Measurements from ENCODE around the gene PBX1.

The PBX1 gene

DNA sequence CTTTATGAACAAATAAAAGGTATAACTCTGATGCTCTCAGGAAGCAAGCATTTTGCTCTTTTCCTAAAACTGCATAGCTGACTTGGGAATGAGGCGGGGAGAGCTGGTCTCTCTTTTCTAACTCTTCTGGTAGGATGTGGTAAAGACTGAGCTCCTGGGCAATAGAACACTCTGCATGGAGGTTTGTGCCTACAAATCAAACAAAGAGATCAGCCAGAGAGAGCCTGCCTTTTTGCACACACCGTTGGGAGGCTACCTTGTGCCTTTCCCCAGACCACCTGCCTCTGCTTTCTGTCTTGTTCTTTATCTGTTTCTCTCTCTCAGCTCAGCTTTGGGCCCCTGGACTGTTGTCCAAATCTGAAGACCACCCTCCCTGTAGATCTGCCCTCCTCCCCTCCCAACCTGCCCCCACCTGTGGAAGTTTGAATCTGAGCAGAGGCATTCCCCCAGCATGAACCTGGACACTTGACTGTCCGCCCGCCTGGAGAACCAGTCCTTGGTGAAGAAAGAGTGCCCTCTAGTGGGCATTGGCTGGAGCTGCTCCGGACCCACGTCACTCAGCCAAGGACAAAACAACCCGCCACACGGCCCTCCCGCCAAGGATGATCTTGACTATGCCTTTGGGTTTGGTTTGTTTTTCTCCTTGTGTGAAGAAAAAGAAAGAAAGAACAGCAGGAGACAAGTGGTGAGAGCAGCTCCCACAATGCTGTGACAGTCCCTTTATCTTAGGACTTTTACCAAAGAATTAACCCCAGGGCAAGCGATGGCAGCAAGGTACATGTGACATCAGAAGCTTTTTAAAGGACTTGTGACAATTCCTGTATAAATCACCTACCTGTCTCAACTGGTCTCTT lies 228.2 kb downstream of the PBX1 start (continued):
- TF ChIP-seq, protein P1, sequence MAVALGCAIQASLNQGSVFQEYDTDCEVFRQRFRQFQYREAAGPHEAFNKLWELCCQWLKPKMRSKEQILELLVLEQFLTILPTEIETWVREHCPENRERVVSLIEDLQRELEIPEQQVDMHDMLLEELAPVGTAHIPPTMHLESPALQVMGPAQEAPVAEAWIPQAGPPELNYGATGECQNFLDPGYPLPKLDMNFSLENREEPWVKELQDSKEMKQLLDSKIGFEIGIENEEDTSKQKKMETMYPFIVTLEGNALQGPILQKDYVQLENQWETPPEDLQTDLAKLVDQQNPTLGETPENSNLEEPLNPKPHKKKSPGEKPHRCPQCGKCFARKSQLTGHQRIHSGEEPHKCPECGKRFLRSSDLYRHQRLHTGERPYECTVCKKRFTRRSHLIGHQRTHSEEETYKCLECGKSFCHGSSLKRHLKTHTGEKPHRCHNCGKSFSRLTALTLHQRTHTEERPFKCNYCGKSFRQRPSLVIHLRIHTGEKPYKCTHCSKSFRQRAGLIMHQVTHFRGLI (tag by site-specific recombination; IDR thresholded peaks at IDR 0.05), result no peak
- TF ChIP-seq ZNF423 (tag by site-specific recombination; IDR thresholded peaks at IDR 0.05) (no peak), ZFP69B (tag by site-specific recombination; IDR thresholded peaks at IDR 0.05) (no peak; the same call in 1 of the 2 replicates), ZNF792 (tag by site-specific recombination; IDR thresholded peaks at IDR 0.05) (no peak), HOXA7 (CRISPR knock-in tag; IDR thresholded peaks at IDR 0.05; ENCODE audit: borderline replicate concordance) (no peak), ZBTB8A (tag by site-specific recombination; IDR thresholded peaks at IDR 0.05) (0 out of 2 replicates have a peak, but pooled peaks have one; percentile 12), OSR2 (tag by site-specific recombination; IDR thresholded peaks at IDR 0.05) (0 out of 2 replicates have a peak, but pooled peaks have one; percentile 8), HOXD13 (CRISPR knock-in tag; IDR thresholded peaks at IDR 0.05; ENCODE audit: borderline replicate concordance) (no peak), TRIM28 (IDR thresholded peaks at IDR 0.05; ENCODE audit: borderline replicate concordance, low read length) (no peak), KLF7 (tag by site-specific recombination; IDR thresholded peaks at IDR 0.05; ENCODE audit: borderline replicate concordance) (no peak), ZNF791 (tag by site-specific recombination; IDR thresholded peaks at IDR 0.05) (no peak), ZNF473 (tag by site-specific recombination; IDR thresholded peaks at IDR 0.05) (no peak), ZIC2 (tag by site-specific recombination; IDR thresholded peaks at IDR 0.05) (peak; percentile 17; the same call in 1 of the 2 replicates), ZNF324 (tag by site-specific recombination; IDR thresholded peaks at IDR 0.05) (peak; percentile 52; the same call in 1 of the 2 replicates), ZNF114 (tag by site-specific recombination; IDR thresholded peaks at IDR 0.05) (no peak), ZNF623 (tag by site-specific recombination; IDR thresholded peaks at IDR 0.05) (peak; percentile 21; the same call in 1 of the 2 replicates), GLIS2 (tag by site-specific recombination; IDR thresholded peaks at IDR 0.05) (peak; percentile 15; the same call in 1 of the 2 replicates), WT1 (tag by site-specific recombination; IDR thresholded peaks at IDR 0.05) (no peak), PRDM1 (tag by site-specific recombination; IDR thresholded peaks at IDR 0.05) (no peak), ZEB2 (tag by site-specific recombination; IDR thresholded peaks at IDR 0.05) (peak; percentile 55; the same call in 1 of the 2 replicates), ZSCAN30 (tag by site-specific recombination; IDR thresholded peaks at IDR 0.05) (peak; percentile 48), SCRT2 (tag by site-specific recombination; IDR thresholded peaks at IDR 0.05) (peak; percentile 99), GLIS1 (tag by site-specific recombination; IDR thresholded peaks at IDR 0.05) (peak; percentile 74), ZNF335 (tag by site-specific recombination; conservative IDR thresholded peaks at IDR 0.05) (peak; percentile 67)
- TF ChIP-seq, protein P2, sequence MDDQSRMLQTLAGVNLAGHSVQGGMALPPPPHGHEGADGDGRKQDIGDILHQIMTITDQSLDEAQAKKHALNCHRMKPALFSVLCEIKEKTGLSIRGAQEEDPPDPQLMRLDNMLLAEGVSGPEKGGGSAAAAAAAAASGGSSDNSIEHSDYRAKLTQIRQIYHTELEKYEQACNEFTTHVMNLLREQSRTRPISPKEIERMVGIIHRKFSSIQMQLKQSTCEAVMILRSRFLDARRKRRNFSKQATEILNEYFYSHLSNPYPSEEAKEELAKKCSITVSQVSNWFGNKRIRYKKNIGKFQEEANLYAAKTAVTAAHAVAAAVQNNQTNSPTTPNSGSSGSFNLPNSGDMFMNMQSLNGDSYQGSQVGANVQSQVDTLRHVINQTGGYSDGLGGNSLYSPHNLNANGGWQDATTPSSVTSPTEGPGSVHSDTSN (CRISPR knock-in tag; IDR thresholded peaks at IDR 0.05), result no peak
- TF ChIP-seq, protein P3, sequence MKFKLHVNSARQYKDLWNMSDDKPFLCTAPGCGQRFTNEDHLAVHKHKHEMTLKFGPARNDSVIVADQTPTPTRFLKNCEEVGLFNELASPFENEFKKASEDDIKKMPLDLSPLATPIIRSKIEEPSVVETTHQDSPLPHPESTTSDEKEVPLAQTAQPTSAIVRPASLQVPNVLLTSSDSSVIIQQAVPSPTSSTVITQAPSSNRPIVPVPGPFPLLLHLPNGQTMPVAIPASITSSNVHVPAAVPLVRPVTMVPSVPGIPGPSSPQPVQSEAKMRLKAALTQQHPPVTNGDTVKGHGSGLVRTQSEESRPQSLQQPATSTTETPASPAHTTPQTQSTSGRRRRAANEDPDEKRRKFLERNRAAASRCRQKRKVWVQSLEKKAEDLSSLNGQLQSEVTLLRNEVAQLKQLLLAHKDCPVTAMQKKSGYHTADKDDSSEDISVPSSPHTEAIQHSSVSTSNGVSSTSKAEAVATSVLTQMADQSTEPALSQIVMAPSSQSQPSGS (tag by site-specific recombination; IDR thresholded peaks at IDR 0.05; ENCODE audit: low read depth), result 0 out of 2 replicates have a peak, but pooled peaks have one; percentile 25
- TF ChIP-seq, protein P4, sequence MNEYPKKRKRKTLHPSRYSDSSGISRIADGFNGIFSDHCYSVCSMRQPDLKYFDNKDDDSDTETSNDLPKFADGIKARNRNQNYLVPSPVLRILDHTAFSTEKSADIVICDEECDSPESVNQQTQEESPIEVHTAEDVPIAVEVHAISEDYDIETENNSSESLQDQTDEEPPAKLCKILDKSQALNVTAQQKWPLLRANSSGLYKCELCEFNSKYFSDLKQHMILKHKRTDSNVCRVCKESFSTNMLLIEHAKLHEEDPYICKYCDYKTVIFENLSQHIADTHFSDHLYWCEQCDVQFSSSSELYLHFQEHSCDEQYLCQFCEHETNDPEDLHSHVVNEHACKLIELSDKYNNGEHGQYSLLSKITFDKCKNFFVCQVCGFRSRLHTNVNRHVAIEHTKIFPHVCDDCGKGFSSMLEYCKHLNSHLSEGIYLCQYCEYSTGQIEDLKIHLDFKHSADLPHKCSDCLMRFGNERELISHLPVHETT (tag by site-specific recombination; IDR thresholded peaks at IDR 0.05), result no peak
- TF ChIP-seq, protein P5, sequence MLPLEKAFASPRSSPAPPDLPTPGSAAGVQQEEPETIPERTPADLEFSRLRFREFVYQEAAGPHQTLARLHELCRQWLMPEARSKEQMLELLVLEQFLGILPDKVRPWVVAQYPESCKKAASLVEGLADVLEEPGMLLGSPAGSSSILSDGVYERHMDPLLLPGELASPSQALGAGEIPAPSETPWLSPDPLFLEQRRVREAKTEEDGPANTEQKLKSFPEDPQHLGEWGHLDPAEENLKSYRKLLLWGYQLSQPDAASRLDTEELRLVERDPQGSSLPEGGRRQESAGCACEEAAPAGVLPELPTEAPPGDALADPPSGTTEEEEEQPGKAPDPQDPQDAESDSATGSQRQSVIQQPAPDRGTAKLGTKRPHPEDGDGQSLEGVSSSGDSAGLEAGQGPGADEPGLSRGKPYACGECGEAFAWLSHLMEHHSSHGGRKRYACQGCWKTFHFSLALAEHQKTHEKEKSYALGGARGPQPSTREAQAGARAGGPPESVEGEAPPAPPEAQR (tag by site-specific recombination; IDR thresholded peaks at IDR 0.05), result no peak
- TF ChIP-seq, protein P6, sequence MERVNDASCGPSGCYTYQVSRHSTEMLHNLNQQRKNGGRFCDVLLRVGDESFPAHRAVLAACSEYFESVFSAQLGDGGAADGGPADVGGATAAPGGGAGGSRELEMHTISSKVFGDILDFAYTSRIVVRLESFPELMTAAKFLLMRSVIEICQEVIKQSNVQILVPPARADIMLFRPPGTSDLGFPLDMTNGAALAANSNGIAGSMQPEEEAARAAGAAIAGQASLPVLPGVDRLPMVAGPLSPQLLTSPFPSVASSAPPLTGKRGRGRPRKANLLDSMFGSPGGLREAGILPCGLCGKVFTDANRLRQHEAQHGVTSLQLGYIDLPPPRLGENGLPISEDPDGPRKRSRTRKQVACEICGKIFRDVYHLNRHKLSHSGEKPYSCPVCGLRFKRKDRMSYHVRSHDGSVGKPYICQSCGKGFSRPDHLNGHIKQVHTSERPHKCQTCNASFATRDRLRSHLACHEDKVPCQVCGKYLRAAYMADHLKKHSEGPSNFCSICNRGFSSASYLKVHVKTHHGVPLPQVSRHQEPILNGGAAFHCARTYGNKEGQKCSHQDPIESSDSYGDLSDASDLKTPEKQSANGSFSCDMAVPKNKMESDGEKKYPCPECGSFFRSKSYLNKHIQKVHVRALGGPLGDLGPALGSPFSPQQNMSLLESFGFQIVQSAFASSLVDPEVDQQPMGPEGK (tag by site-specific recombination; IDR thresholded peaks at IDR 0.05), result peak; percentile 56
- TF ChIP-seq, protein P7, sequence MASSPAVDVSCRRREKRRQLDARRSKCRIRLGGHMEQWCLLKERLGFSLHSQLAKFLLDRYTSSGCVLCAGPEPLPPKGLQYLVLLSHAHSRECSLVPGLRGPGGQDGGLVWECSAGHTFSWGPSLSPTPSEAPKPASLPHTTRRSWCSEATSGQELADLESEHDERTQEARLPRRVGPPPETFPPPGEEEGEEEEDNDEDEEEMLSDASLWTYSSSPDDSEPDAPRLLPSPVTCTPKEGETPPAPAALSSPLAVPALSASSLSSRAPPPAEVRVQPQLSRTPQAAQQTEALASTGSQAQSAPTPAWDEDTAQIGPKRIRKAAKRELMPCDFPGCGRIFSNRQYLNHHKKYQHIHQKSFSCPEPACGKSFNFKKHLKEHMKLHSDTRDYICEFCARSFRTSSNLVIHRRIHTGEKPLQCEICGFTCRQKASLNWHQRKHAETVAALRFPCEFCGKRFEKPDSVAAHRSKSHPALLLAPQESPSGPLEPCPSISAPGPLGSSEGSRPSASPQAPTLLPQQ (tag by site-specific recombination; IDR thresholded peaks at IDR 0.05), result no peak
